Stimulated activated CD8-positive, alpha-beta memory T cell treated with anti-CD3 and anti-CD28 coated beads, Interleukin-7, amount 100 ng/mL, for 1 hour (primary cell): ENCODE data around the gene MAP3K19.
"Not testable (repeated sequence)": the region's sequence is repeated elsewhere in the genome, so short reads cannot be mapped to it uniquely, and the experiment has no call there.

Source experiments
- DNase-seq, 2 donors: peaks; one replicate each; pipeline ENCODE4 v3.0.0-alpha.2; 2020; ENCODE audit warnings: low read depth in 2 of 2

MAP3K19 gene

GRCh38 chr2:135050684-135051083, 3.4 kb upstream of the MAP3K19 start:
- DNase-seq = no peak

- no peak for DNase-seq
Observed at GRCh38 chr2:135050132-135050531, 2.9 kb upstream of the MAP3K19 start.

- no peak for DNase-seq
Observed at GRCh38 chr2:135048122-135048521, 875 bp upstream of the MAP3K19 start.

GRCh38 chr2:135043345-135043744, 3.9 kb downstream of the MAP3K19 start:
- no peak for DNase-seq

- no peak for DNase-seq
Observed at GRCh38 chr2:135037831-135038230, 9.4 kb downstream of the MAP3K19 start.

GRCh38 chr2:135033216-135033615, 14.0 kb downstream of the MAP3K19 start:
- DNase-seq = not testable (repeated sequence)

GRCh38 chr2:135030826-135031225, 16.4 kb downstream of the MAP3K19 start:
- DNase-seq = no peak

- no peak for DNase-seq
Observed at GRCh38 chr2:135029481-135030134, 17.6 kb downstream of the MAP3K19 start.

- DNase-seq = no peak
Observed at GRCh38 chr2:135023886-135024485, 23.3 kb downstream of the MAP3K19 start.

GRCh38 chr2:135022952-135023880, 24.0 kb downstream of the MAP3K19 start:
- no peak for DNase-seq

GRCh38 chr2:135021618-135022017, 25.6 kb downstream of the MAP3K19 start:
- no peak for DNase-seq

GRCh38 chr2:135011633-135012032, 35.6 kb downstream of the MAP3K19 start:
- DNase-seq = no peak

- no peak for DNase-seq
Observed at GRCh38 chr2:135010200-135010942, 36.9 kb downstream of the MAP3K19 start.

GRCh38 chr2:135009339-135009738, 37.9 kb downstream of the MAP3K19 start:
- DNase-seq = no peak

GRCh38 chr2:135005753-135006152, 41.5 kb downstream of the MAP3K19 start:
- DNase-seq = no peak

GRCh38 chr2:135004005-135004746, 43.1 kb downstream of the MAP3K19 start:
- peak; percentile 36 to 51 for DNase-seq

- DNase-seq = no peak
Observed at GRCh38 chr2:135002836-135003235, 44.4 kb downstream of the MAP3K19 start.

GRCh38 chr2:134999521-134999920, 47.7 kb downstream of the MAP3K19 start:
- no peak for DNase-seq

GRCh38 chr2:134988994-134989605, 58.1 kb downstream of the MAP3K19 start:
- DNase-seq = no peak

GRCh38 chr2:134985061-134985460, 62.2 kb downstream of the MAP3K19 start:
- no peak for DNase-seq

GRCh38 chr2:134982603-134983002, 64.6 kb downstream of the MAP3K19 start:
- no peak for DNase-seq
